ENCODE results near the gene POLR3A.

The POLR3A gene

DNA sequence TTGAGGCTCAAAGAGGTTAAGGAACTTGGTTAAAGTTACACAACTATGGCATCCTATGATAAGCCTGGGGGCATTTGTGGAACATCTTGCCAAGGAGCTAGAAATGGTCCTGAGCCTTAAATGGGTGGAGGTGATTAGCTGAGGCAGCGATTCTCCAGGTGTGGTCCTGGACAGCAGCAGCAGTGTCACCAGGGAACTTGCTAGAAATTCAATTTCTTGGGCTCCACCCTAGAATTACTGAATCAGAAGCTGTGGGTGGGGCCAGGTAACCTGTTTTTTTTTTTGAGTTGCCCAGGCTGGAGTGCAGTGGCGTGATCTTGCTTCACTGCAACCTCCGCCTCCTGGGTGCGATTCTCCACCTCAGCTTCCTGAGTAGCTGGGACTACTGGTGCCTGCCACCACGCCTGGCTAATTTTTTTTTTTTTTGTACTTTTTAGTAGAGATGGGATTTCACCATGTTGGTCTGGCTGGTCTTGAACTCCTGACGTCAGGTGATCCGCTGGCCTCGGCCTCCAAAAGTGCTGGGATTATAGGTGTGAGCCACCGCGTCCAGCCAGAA is 17.5 kb upstream of the POLR3A start:
- FAIRE-seq = no peak

DNA sequence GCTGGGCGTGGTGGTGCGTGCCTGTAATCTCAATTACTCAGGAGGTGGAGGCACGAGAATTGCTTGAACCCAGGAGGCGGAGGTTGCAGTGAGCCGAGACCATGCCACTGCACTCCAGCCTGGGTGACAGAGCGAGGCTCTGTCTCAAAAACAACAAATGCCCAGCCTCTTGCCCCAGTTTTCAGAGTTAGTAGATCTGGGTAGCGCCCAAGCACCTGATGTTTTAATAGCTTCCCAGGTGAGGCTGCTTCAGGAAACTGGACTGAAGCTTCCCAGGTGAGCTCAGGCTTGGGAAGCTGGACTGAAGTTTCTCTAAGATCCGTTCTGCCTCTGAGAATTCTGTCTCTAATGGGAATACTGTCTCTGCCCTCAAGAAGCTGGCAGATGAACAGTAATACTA is 16.5 kb upstream of the POLR3A start:
- no peak for FAIRE-seq

DNA sequence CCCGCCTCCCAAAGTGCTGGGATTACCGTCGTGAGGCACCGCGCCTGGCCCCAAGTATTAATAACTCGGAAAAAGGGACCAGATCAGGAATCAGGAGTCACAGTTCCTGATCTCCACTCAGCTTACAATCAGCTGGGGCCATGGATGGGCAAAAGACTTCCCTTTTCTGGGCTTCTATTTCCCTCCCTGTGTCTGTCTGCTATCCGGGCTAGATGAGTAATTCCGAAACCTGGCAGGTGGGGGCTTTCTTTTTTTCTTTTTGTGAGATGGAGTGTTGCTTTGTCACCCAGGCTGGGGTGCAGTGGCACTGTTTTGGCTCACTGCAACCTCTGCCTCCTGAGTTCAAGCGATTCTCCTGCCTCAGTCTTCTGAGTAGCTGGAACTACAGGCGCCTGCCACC is 15.9 kb upstream of the POLR3A start:
- no peak for FAIRE-seq

DNA sequence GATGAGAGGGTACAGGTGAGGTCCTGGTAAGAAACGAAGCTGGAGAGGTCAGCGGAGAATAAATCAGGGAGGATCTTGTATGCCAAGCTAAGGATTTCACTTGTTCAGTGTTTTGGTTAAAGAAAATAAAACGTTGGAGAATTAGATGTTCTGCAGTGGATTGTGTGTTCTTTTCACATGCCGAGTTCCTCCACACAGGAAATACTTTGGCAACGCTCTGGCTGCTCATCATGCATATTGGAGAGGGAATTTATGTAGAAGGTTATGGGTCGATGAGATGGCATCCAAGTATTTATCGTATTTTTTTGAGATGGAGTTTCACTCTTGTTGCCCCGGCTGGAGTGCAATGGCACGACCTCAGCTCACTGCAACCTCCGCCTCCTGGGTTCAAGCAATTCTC is 15.4 kb upstream of the POLR3A start:
- no peak for FAIRE-seq

DNA sequence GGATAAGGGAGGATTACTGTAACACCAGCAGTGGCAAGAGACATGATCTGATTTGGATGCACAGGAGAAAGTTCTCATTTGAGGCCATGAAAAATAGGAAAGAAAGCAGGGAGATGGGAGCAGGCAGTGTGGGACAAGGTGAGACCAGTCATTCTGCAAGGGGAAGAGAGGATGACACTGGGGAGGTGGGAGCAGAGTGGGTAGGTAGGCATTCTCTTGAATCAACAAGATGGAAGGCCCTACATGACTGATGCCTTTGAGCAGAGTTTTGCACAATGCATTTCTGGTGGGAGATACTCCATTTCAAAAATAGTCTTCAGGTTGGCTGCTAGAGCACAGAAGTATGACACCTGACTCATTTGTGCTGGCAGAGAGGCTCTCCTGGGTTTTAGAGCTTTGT is 14.9 kb upstream of the POLR3A start:
- FAIRE-seq = no peak

DNA sequence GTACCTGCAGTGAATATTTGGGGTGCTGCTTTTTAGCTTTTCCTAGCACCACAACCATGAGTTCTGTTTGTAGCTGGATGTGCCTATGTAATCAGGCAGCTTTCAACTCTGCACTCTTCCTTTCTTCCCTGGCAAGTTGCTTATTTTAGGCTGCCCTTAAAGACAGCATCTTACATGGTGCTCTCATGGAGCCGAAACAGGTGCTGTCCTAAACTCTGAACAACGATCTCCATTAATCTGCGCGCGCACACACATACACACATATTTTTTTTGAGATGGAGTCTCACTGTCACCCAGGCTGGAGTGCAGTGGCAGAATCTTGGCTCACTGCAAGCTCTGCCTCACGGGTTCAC is 13.4 kb upstream of the POLR3A start:
- FAIRE-seq = no peak

DNA sequence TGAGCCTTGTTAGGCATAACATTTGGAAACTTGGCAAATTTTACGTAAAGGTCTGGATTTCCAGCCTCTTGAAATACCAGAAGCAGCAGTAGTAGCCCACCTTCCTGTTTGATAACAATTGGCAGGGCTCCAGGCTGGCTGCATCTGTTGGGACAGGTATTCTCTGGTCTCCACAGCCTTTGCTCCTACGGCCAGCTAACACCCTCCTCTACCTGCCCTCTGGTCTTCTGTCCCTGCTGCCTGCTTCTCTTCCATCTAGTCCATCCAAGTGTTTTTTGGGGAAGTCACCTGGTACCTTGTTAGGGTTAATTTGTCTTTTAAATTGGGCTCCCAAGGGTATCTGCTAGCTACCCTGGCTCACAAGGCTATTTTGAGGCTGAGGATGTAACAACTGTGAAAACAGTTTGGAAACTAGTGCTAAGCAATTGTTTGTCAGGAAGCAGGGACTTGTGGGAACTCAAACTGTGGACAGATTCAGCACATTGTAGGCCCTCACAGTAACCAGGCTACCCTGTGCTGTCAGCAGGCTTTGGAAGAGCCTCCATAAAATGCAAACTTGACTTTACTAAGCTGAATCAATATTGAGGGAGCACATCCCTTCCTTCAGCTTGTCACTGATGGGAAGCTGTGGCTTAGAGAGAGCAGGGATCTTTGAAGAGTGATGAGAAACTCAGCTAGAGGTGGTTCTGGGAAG is 12.9 kb upstream of the POLR3A start:
- FAIRE-seq = no peak

DNA sequence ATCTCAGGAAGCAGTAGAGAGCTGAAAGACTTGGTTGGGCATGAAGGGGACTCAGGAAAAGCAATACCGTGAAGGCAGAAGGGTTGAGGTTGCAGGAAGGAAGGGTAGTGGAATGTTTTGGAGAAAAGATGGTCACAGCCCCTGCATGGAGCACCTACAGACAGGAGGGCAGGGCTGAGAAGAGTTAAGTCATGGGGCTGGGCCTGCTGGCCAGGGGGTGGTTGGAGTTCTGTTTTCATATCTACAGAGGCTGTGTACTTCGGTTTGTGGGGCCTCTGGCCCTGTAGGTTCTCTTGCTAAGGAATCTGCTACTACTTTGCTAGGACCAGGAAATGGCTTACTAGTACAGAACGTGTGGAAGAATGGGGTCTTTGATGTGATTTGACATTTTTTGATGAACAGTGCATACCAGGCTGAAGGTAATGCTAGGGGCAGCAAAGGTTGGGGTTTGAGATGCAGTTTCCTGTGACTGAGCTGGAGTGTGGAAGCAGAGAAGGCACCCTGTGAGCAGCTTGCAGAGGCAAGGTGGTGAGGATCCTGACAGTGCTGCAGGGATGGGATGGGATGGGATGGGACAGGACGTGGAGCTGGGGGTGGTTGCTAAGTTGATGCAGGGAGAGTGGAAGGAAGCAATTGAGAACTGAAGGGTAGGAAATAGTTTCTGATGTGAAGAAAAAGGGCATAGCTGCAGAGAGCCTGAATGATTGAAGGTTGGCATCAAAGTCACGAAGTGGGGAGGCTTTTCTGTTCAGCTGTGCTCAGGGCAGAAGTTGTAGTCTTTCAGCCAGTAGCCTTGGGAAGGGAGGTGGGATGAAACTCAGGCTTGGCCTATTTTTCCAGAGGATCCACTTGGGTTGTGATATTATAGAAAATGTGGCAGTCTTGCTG is 12.1 kb upstream of the POLR3A start:
- no peak for FAIRE-seq

DNA sequence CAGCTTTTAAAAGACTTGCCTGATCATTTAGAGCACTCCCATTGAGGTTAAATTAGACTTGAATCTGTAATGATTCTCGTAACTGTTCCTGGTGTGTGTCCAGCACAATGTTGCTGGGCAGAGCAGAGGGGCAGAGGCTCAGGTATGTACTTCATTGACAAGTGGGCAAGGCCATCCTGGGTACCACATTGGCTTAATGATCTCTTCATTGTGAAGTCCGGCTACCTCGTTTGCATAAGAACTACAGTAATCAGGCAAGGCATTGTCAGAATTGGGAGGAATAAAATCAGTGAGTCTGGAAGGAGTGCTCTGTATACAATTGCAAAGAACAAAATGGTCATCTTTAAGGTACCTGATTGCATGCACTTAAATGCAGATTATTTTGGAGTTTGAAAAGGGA is 10.4 kb upstream of the POLR3A start:
- FAIRE-seq = no peak

DNA sequence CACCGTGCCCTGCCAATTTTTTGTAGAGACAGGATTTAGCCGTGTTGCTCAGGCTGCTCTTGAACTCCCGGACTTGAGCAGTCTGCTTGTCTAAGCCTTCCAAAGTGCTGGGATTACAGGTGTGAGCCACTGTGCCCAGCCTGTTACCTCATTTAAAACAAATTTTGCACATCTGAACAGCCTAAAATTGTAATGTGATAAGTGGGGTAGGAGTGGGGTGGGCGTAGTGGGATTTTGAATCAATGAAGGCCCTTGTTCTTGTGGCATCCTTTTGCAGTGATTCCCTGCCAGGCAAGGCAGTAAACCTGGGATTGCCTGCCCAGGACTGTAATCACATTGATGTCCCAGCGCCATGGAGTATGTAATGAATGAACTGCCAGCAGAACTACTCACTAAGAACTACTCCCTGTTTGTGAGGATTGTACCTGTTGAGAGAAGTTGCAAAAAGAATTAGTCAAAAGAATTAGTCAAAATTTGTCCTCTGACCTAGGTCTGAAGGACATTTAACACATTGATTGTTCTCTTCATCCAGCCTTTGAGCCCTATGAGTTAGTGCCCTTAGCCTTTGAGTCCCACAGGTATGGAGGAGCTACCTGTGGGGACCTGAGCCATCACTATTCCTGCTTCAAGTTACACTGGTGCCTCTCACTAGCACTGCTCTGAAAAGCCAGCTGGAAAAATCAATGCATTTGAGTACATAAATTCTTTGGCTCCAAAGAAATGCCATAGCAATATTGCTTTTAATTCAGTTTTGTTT is 9.7 kb upstream of the POLR3A start:
- FAIRE-seq = no peak

DNA sequence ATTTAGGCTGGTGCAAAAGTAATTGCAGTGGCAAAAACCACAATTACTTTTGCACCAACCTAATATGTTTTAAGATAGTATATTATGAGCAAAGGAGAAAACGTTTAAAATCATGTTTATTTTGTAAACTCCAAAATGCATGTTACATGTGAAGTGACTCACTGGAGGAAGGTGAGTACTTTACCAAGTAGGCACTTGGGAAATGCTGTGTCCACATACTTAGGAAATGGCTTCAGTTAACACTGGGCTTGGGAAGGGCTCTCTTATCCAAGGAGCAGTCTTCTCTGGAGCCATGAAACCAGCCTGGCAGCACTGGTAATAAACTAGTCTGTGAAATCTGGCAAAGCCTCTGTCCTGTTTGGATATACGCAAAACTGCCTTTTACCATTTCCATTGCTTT is 8.8 kb upstream of the POLR3A start:
- no peak for FAIRE-seq

DNA sequence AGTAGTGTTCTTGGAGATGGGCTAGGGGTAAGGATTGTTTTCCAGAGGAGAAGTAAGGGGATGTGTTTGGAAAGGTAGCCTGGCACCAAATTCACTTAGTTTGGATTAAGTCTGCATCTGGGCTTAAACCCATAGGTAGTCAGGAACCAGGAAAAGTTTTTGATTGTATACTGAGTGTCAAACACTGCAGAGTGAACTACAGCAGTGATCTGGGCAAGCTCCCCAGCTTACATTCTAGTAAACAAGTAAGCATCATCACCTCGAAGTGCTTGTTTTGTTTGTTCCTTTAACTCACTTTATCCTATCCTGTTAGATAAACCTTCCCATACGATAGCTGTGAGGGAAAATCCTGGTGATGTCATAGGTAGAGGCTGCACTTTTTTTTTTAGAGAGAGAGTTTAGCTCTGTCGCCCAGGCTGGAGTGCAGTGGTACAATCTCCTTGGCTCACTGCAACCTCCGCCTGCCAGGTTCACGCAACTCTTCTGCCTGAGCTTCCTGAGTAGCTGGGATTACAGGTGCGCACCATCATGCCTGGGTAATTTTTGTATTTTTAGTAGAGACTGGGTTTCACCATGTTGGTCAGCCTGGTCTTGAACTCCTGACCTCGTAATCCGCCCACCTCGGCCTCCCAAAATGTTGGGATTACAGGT is 6.7 kb upstream of the POLR3A start:
- no peak for FAIRE-seq

DNA sequence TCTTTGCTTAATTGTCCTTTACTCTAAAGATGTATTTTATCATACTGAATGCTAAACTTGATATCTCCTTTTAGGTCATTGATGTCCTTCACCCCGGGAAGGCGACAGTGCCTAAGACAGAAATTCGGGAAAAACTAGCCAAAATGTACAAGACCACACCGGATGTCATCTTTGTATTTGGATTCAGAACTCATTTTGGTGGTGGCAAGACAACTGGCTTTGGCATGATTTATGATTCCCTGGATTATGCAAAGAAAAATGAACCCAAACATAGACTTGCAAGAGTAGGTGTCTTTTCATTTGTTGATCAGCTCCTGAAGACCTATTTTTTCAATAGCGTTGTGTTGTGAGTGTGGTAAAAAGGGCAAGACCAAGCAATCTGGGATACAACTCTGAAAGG is 6.1 kb upstream of the POLR3A start:
- no peak for FAIRE-seq

DNA sequence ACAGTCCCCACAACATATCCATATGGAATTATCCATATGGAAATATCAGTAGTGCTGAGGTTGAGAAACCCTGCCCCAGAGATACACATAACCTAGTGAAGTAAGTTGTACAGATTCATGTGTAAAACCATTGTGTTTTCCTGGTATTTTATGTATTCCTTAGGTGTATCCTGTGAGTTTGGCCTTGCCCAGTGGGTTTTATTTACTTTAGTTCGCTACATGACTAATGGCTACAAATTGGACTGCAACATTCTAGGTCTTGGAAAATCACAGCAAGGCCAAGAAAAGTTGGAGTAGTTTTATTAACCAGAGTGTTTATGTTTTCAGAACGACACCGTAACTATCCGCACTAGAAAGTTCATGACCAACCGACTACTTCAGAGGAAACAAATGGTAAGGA is 5.7 kb upstream of the POLR3A start:
- FAIRE-seq = no peak

DNA sequence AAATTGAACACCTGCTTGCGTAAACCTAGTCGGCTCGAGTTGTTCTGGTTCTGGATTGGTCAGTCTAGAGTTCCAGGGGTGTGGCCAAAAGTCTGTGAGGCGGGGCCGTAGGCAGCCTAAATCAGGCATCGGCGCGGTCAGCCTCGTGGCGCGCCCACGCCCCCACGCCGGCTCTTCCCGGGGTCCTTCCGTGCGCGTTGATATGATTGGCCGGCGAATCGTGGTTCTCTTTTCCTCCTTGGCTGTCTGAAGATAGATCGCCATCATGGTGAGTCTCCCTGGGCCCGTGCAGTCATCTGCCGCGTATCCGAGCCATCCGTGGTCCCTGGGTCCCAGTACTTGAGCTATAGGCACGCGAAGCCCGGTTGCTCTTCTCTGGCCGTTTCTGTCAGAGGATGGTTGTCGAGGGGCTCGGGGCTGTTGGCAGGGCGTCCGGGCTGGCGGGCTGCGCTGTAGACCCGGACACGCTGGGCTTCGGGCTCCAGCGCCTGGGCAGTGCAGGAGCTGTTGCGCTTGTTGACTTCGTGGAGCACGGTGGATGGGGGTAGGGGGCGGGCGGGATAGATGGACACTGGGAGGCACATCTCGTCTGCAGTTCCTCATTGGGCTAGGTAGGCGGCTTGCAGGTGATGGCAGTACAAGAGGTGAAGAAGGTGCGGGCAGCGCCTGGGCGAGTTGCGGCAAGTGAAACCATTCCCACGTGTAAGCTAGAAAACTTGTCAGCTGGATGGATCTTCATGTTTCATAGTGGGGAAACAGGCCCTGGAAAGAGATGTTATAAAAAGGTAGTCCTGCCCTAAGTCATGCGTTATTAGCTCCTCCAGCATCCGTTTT is 4.5 kb upstream of the POLR3A start, which contains the start of gene RPS24:
RPS24 (plus strand) TSS at position 227 of the 834 bp plus-strand sequence; CDS start at position 266, 39 bp downstream.
- FAIRE-seq = peak; percentile 99

DNA sequence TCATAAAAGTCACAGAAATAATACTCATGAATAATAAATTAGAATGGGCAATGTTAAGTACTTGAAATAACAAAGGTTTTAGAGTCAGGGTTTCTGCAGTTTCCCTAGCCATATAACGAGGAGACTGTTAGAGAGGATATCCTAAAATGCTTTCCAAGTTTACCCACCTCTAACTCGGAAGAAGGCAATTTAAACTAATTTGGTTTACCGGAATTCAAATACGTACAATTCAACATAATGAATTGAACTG is 4.0 kb upstream of the POLR3A start:
- FAIRE-seq = no peak

DNA sequence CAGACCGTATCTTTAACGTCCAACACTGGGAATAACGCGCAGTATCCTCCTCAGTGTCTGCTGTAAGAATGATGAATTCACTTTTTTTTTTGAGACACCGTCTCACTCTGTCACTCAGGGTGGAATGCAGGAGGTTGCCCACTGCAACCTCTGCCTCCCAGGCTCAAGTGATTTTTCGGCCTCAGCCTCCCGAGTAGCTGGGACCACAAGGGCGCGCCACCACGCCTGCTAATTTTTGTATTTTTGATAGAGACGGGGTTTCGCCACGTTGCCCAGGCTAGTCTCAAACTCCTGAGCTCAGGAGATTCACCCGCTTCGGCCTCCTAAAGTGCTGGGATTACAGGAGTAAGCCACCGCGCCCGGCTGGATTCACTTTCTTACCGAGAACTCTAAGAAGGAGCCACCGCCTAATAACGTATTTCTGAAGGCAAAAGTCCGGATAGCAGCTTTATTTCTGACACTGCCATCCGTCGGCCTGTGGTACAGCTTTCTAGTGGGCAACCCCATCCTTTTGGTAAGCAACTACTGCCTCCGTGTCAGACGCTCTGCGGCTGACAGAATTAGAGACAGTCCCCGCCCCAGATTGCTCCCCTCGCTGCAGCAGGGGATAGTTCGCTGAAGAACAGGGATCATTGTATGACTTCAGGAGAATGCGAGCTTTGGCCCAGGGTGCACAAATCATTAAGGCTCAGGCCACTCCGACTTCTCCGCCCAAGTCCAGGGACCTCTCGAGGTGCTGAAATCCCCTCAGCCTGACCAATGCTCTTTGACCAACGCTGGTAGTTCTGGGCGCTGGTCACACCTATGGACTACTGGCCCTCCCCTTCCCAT is 662 bp downstream of the POLR3A start:
- FAIRE-seq = no peak

DNA sequence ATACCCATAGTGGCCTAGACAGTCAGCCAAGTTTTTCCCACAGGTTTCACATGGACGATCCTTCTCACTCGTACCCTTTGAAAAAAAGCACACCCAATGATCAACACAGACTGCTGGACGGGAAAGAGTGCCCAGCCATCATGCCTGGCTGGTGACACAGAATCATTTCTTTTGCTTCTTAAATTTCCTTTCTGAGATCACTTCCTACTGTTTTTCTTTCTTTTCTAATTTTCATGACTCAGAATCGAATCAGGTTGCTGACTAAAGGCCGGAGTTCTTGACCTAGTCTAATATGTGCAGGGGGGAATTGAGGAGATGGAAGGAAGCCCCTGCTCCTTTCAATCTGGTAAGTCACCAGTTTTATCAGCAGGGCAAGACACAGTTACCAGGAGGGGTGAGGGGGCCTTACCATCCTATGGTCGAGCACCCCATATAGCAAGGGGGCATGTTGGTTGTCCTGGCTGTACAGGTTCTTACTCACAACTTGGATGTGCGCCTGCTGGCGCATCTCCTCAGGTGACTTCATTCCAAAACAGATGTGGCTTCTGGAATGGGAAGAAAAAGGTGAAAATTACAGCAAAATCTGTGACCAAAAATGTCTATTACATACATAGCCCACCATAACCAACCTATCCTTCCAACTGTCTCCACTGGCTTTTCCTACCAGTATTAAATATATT is 3.5 kb downstream of the POLR3A start:
- no peak for FAIRE-seq

DNA sequence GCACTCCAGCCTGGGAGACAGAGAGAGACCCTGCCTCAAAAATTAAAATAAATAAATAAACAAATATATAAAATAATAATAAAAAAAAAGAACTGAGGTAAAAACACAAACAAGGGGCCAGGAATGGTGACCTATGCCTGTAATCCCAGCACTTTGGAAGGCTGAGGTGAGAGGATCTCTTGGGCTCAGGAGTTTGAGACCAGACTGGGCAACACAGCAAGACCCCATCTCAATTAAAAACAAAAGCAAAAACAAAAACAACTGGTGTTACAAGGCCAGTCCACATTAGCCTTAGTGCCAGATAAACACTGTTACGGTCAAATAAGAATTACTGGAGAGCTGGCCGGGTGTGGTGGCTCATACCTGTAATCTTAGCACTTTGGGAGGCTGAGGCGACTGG is 5.6 kb downstream of the POLR3A start:
- no peak for FAIRE-seq

DNA sequence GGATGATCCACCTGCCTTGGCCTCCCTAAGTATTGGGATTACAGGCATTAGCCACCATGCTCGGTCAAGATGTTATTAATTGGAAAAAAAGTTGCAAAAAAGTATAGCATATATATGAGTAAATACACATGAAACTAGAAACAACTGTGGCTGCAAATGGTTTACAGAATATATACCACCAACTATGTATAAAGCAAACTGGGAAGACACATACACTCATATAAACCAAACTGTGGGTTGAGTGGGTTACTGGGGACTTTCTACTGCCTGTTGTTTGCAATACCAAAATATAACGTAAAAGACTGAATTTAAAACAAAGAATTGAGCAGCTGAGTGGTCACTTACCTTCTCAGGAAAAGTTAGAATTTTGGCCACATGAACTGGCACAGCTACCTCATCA is 8.1 kb downstream of the POLR3A start:
- no peak for FAIRE-seq

DNA sequence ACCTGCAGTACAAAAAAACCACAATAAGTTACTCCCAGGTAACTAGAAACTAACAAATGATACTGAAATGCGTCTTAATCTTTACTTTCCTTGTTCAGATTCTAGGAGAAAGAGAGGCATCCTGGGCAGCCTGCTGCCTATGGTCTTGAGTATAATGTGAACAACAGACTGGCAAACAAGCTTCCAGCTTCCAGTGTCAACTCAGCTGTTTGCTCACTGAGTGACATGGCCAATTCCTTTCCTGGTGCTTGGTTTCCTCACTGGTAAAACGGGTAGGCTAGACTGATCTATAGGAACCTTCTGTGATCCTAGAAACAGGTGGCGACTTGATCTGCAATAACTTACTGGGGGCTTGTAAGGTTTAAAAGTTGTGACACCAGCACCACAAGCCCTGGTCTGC is 10.1 kb downstream of the POLR3A start:
- FAIRE-seq = no peak
